Stimulated activated CD8-positive, alpha-beta memory T cell treated with anti-CD3 and anti-CD28 coated beads, Interleukin-15, amount 100 ng/mL, for 4 hours (primary cell): ENCODE data around the gene FAM114A2.
"Not testable (repeated sequence)": the region's sequence is repeated elsewhere in the genome, so short reads cannot be mapped to it uniquely, and the experiment has no call there.

ENCODE experiments used
- DNase-seq, 2 donors: peaks; one replicate each; pipeline ENCODE4 v3.0.0-alpha.2; 2020; ENCODE audit warnings: low read depth in 2 of 2

The FAM114A2 gene

DNA sequence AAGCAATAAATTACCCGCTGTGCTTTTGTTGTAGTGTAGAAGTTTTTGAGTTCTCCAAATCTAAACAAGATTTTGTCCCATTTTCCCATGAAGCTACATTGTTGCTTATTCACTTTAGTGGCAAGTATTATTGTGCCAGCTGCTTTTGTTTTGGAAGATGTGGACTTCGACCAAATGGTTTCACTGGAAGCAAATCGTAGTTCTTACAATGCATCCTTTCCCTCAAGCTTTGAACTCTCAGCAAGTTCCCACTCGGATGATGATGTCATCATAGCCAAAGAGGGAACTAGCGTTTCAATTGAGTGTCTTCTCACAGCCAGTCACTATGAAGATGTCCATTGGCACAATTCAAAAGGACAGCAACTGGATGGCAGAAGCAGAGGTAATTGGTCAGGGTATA, 10.9 kb upstream of the FAM114A2 start:
- no peak for DNase-seq

GRCh38 chr5:154047324-154047723, 8.6 kb upstream of the FAM114A2 start:
- DNase-seq: no peak

DNA sequence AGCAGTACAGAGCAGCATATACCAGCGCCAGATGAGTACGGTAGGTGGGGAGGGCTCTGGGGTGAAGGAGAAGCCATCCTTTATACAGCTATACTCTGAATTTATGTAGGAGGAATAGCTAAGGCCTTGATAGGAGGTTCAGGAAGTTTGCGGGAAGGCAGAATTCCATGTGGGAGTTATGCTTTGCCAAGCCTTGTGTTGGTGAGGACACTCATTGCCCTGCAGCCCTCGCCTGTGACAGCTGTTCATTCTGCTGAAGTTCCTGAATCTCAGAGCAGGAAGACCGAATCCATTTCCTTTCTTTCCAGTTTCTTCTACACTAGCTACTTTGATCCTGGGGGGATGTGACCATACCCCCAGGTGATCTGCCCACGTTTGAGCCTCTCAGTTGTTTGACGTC, 7.8 kb upstream of the FAM114A2 start:
- no peak for DNase-seq

GRCh38 chr5:154044581-154044980, 5.9 kb upstream of the FAM114A2 start:
- no peak for DNase-seq

GRCh38 chr5:154044099-154044498, 5.4 kb upstream of the FAM114A2 start:
- no peak for DNase-seq

DNA sequence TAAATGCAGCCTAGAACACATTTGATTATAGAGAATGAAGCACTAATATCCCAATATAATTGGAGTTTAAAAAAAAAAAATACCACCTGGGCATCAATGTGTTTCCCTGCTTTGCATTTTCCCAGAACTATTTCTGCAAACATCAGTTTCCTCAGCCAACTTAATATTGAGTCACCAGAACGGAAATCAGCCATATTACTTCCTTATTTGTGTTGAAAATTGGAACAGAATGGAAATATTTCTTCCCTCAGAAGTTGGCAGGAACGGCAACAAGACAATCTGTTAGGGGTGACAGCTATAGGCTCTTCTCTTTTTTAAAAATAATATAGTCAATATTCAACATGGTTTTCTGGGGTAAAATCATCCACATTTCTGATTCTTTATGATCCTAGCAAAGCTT, 4.1 kb upstream of the FAM114A2 start:
- no peak for DNase-seq

GRCh38 chr5:154039458-154039829, 734 bp upstream of the FAM114A2 start:
- DNase-seq: no peak

DNA sequence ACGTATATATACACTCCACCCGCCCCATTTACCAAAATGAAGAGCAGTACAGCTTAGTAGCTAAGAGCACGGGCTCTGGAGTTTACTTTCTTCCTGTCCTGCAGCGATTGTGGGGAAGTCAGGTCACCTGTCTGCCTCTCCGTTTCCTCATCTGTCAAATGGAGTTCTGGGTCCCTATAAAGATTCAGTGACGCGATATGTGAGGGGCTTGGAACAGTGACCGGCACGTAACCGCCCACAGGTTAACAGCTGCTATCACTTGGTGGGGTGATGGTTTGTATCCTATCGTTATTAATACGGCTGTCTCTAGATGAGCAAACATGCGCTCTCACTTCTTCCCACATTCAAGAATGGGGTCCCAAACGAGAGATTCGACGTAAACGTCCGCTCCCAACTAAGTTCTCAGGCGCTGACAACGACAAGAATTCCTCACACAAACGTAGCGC, 426 bp downstream of the FAM114A2 start:
- peak; percentile 4 to 14 for DNase-seq

DNA sequence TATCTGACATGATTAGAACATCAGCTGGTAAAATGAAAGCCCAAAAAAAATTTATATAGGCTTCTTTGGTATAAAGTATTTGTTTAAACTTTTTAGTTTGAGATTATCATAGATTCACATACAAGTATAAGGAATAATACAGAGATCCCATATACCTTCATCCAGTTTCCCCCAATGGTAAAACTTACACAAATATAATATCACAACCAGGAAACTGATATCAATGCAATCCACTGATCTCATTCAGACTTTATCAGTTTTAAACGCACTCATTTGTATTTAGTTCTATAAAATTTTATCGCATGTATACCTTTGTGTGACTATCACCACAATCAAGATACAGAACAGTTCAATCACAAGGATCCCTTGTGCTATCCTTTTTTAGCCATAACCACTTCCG, 3.8 kb downstream of the FAM114A2 start:
- no peak for DNase-seq

DNA sequence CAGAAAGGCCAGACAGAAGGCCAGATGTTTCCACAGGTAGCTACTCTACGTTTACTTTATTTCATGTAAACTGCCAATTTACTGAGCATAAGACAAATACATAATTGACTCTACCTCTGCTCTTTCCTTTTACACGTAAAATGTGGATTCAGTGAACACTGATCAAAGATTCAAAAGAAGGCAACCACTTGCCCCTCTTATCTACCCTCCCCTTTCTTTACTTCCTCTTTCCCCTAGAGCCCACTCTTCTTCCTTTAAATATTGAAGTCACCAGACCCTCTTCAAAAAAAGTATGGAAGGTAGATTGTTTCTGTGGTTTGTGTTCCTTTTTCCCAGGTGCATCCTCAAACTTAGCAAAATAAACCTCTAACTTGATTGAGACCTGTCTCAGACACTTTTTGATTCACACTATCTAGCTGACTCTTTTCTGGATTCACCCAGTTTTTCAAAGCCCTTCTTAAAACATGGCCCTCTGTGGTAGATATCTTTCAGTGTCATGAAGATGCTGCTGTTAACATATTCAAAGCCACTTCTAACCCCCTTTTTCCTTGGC, 6.7 kb downstream of the FAM114A2 start:
- no peak for DNase-seq

GRCh38 chr5:154025951-154026350, 12.8 kb downstream of the FAM114A2 start:
- no peak for DNase-seq

DNA sequence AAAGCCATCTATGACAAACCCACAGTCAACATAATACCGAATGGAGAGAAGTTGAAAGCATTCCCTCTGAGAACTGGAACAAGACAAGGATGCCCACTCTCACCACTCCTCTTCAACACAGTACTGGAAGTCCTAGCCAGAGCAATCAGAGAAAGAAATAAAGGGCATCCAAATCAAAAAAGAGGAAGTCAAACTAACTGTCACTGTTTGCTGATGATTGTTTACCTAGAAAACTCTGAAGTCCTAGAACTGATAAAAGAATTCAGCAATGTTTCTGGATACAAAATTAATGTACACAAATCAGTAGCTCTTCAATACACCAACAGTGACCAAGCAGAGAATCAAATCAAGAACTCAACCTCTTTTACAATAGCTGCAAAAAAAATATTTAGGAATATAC, 19.8 kb downstream of the FAM114A2 start:
- not testable (repeated sequence) for DNase-seq

DNA sequence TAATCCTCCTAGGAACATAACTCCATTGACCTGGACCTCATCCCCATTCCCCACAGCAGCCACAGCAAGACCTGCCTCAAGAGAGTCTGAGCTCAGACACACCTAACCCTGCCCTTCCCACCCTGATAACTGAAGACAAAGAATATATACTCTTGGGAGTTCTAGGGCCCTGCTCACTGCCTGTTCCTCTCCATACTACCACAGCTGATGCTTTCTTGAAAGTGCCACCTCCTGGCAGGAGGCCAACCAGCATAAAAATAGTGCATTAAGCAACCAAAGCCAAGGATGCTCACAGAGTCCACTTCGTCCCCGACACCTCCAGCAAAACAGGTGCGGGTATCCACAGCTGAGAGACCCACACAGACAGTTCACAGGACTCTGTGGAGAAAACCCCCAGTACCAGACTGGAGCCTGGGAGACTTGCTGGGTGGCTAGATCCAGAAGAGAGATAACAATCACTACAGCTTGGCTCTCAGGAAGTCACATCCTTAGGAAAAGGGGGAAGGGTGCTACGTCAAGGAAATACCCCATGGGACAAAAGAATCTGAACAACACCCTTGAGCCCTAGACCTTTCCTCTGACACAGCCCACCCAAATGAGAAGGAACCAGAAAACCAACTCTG, 23.5 kb downstream of the FAM114A2 start:
- DNase-seq: no peak

DNA sequence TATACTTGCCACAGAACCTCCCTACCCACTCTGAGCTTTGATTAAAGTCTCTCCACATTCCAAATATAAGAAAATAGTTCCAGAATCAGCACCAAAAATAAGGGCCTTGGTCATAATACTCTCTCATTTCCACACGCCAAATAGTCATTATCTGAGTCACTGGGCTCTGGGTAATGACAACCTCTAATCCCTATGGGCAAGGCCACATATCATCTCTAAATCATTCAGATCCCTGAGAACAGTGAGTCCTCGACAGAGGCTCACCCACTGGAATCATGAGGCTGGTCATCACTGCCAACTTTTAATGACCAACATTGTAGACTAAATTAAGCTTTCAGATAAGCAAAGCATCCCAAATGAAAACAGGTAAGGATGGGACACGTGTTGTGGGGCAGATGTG, 28.1 kb downstream of the FAM114A2 start:
- DNase-seq: no peak

DNA sequence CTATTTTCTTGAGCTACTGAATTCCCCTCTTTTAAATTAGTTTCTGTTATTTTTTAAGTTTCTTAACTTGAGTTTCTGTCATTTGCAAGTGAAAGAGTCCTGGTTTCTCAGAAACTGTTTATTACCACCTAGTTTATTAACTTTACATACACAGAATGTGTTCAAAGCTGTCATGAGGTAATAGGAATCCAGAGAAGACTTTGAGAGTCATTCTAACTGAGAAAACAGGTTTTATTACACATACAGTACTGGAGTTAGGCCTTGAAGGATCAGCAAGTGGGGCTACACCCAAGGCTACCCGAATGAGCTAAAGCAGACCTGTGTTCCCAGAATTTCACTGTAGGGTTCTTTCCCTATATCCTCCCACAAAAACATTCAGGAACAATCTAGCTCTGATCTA, 33.1 kb downstream of the FAM114A2 start:
- no peak for DNase-seq

DNA sequence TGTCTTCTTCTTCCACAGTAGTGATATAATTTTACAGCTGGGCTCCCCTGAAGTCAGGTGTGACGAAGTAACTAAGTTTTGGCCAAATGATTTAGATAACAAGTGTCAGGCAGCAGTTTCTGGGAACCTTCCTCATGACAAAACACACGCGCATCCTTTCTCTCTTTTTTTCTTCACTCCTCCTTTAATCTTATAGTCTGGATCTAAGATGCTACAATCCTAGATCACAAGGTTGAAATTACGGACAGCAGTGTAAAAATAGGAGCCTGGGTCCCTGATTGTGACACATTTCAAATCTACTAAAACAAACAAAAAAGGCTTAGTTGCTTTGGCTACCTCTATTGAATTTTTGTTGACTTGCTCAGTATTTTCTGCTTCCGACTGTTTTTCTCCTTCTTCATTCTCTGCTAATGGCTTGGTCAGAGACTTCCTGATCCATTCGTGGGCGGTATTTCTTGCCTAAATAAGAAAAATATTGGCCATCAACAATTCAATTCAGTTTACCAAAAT, 36.1 kb downstream of the FAM114A2 start:
- DNase-seq: no peak

DNA sequence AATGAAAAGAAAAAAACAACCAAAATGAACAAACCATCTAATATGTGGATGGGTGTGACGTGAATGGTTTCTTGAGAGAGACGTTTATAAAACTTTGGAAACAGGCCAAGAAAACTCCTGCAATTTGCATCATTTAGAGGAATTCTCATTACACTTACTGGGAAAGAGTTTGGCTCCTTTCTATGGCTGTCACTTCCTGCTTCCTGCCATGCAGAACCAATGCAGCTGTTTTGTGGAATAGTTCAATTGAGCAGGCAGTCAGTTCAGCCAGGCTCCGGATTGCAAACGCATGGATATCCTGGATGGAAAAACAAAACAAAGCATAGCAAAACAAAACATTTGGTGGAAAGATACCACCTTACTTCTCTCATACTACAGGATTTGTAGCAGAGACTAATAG, 36.6 kb downstream of the FAM114A2 start:
- no peak for DNase-seq

DNA sequence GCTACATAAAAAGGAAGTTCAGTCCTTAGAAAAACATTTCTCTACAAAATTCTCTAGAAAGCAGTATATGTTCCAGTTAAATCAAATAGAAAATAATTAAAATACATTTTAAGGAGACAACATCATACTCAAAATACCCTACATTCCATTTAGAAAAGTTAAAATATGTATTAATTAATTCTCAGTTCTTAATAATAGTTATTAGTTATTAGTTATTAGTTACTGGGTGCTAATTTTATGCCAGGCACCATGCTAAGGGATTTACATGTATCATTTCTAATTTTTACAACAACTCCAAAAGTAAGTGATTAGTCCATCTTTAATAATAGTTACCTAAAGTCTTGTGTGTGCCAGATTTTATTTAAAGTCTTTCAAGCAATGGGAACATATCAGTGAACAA, 38.0 kb downstream of the FAM114A2 start:
- DNase-seq: no peak

DNA sequence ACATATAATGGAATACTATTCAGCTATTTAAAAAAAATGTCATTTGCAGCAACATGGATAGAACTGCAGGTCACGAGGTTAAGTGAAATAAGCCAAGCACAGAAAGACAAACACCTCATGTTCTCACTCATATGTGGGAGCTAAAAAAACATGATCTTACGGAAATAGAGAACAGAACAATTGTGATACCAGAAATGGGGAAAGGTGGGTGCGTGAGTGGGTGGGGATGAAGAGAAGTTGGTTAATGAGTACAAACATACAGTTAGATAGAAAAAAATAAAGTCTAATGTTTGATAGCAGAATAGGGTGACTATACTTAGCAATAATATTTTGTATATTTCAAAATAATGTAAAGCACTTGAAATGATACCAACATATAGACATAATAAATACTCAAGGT, 38.7 kb downstream of the FAM114A2 start:
- DNase-seq: no peak

GRCh38 chr5:153998768-153999167, 39.9 kb downstream of the FAM114A2 start:
- no peak for DNase-seq

GRCh38 chr5:153998010-153998409, 40.7 kb downstream of the FAM114A2 start:
- DNase-seq: no peak

DNA sequence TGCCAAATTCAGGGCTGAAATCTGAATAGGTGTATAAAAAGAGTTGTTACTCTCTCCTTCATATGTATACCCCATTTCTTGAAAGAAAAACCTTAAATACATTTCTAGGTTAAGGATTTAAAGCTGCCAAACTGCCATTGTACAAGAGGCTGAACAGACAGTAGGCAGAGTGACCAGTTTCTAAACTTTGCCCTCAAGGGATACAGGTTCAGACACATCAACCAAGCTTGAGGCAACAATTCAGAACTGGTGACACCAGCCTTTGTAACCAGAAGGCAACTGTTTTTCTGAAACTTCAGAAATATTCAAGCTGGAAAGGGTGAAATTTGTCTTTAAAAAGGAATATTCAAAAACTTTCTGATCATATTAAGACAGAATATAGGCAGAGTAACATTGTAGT, 47.5 kb downstream of the FAM114A2 start:
- no peak for DNase-seq

- DNase-seq: no peak
Measured at GRCh38 chr5:153988510-153988909, 50.2 kb downstream of the FAM114A2 start.

DNA sequence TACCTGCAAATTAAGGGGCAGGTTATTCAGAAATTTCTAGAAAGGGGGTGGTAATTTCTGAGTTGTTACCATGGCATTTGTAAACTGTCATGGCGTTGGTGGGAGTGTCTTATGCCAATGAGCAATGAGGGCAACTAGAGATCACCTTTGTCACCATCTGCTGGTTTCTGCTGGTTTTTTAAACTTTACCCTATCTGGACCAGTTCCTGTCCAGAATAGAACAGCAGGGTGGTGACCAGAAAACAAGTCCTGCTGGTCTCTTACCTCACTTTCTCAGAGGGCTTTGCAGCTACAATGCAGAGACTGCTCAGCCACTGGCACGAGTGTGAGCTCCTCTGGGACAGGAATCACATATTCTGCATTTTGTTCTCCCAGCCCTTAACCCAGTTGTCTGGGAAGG, 51.4 kb downstream of the FAM114A2 start:
- DNase-seq: no peak
